GM19099 (cell line): Measurements from ENCODE around the gene TRAF3IP1.

Source experiments
- POLR2A ChIP-seq: IDR thresholded peaks from 3 replicates; pipeline ENCODE4 v1.6.1; 2011; ENCODE audit warnings: low read depth; ENCODE audit not compliant: insufficient read length; ENCODE audit errors: extremely low read depth

The TRAF3IP1 gene

GRCh38 chr2:238380785-238381184 lies 60.5 kb downstream of the TRAF3IP1 start:
- no peak for TF ChIP-seq POLR2A

- no peak for TF ChIP-seq POLR2A
These were observed 61.2 kb downstream of the TRAF3IP1 start for GRCh38 chr2:238381341-238382115.

GRCh38 chr2:238382381-238382781 lies 62.1 kb downstream of the TRAF3IP1 start:
- TF ChIP-seq POLR2A, result no peak

- TF ChIP-seq POLR2A, result no peak
These were observed 62.8 kb downstream of the TRAF3IP1 start for GRCh38 chr2:238383135-238383534.

GRCh38 chr2:238383743-238384380 lies 63.5 kb downstream of the TRAF3IP1 start:
- no peak for TF ChIP-seq POLR2A

- TF ChIP-seq POLR2A, result no peak
These were observed 67.0 kb downstream of the TRAF3IP1 start for GRCh38 chr2:238387332-238387731.

- TF ChIP-seq POLR2A, result no peak
These were observed 68.5 kb downstream of the TRAF3IP1 start for GRCh38 chr2:238388794-238389193.

GRCh38 chr2:238389988-238390589 lies 69.8 kb downstream of the TRAF3IP1 start:
- no peak for TF ChIP-seq POLR2A

- no peak for TF ChIP-seq POLR2A
These were observed 70.8 kb downstream of the TRAF3IP1 start for GRCh38 chr2:238391042-238391689.

GRCh38 chr2:238396663-238397062 lies 76.3 kb downstream of the TRAF3IP1 start:
- TF ChIP-seq POLR2A, result no peak

GRCh38 chr2:238397356-238397755 lies 77.0 kb downstream of the TRAF3IP1 start:
- no peak for TF ChIP-seq POLR2A

GRCh38 chr2:238398577-238398976 lies 78.3 kb downstream of the TRAF3IP1 start:
- TF ChIP-seq POLR2A, result no peak

GRCh38 chr2:238399094-238399493 lies 78.8 kb downstream of the TRAF3IP1 start:
- no peak for TF ChIP-seq POLR2A

GRCh38 chr2:238401551-238401950 lies 81.2 kb downstream of the TRAF3IP1 start:
- no peak for TF ChIP-seq POLR2A

- TF ChIP-seq POLR2A, result no peak
These were observed 83.5 kb downstream of the TRAF3IP1 start for GRCh38 chr2:238403632-238404405.
